MM.1S (cell line): Measurements from ENCODE around the gene GSC2.

Source experiments
- DNase-seq: peaks from one replicate; pipeline ENCODE4 v3.0.0-alpha.2; 2015
- H2AFZ ChIP-seq: fragments of 300-600 bp; sonication (generic); 2 replicates; pipeline ENCODE4 v1.6.0; 2016; ENCODE audit warnings: antibody characterized with exemption, low read length
- H3F3A ChIP-seq: fragments of 300-600 bp; sonication (generic); 2 replicates; pipeline ENCODE4 v1.6.1; 2016; ENCODE audit warnings: mild to moderate bottlenecking, antibody characterized with exemption, low read length, moderate library complexity, mixed read lengths; ENCODE audit not compliant: insufficient read depth
- H3K27ac ChIP-seq: fragments of 300-600 bp; sonication (generic); 2 replicates; pipeline ENCODE4 v1.5.1; 2016; ENCODE audit warnings: mild to moderate bottlenecking, low read length
- H3K27me3 ChIP-seq: fragments of 300-600 bp; sonication (generic); replicated peaks from 2 replicates; pipeline ENCODE4 v1.6.0; 2016; ENCODE audit warnings: low read length; ENCODE audit not compliant: insufficient read depth
- H3K36me3 ChIP-seq: fragments of 300-600 bp; sonication (generic); replicated peaks from 2 replicates; pipeline ENCODE4 v1.6.1; 2016; ENCODE audit warnings: mild to moderate bottlenecking, low read length, mixed read lengths; ENCODE audit not compliant: insufficient read depth
- H3K4me1 ChIP-seq: fragments of 300-600 bp; sonication (generic); 2 replicates; pipeline ENCODE4 v1.6.1; 2016; ENCODE audit warnings: low read length, mixed read lengths
- H3K4me2 ChIP-seq: fragments of 300-600 bp; sonication (generic); 2 replicates; pipeline ENCODE4 v1.6.0; 2016; ENCODE audit warnings: low read depth, low read length
- H3K4me3 ChIP-seq: fragments of 300-600 bp; sonication (generic); 2 replicates; pipeline ENCODE4 v1.5.1; 2016; ENCODE audit warnings: low read length, mixed read lengths
- H3K79me2 ChIP-seq: fragments of 300-600 bp; sonication (generic); 2 replicates; pipeline ENCODE4 v1.6.1; 2016; ENCODE audit warnings: mixed run types, low read length, mixed read lengths
- H3K9ac ChIP-seq: fragments of 300-600 bp; sonication (generic); 2 replicates; pipeline ENCODE4 v1.6.1; 2016; ENCODE audit warnings: low read length, mixed read lengths
- H3K9me2 ChIP-seq: fragments of 300-600 bp; sonication (generic); replicated peaks from 2 replicates; pipeline ENCODE4 v1.6.1; 2016; ENCODE audit warnings: mild to moderate bottlenecking, low read length, mixed read lengths; ENCODE audit not compliant: insufficient read depth
- H3K9me3 ChIP-seq: fragments of 300-600 bp; sonication (generic); replicated peaks from 2 replicates; pipeline ENCODE4 v1.6.1; 2016; ENCODE audit warnings: mild to moderate bottlenecking, low read length, mixed read lengths; ENCODE audit not compliant: insufficient read depth
- H4K20me1 ChIP-seq: fragments of 300-600 bp; sonication (generic); 2 replicates; pipeline ENCODE4 v1.6.1; 2016; ENCODE audit warnings: mild to moderate bottlenecking, low read length, moderate library complexity, mixed read lengths; ENCODE audit not compliant: insufficient read depth
- CTCF ChIP-seq: fragments of 300-600 bp; sonication (generic); IDR thresholded peaks from 2 replicates; pipeline ENCODE4 v1.5.1; 2016; ENCODE audit warnings: antibody characterized with exemption, low read length, mixed read lengths
- EZH2 ChIP-seq: fragments of 300-600 bp; sonication (generic); optimal IDR thresholded peaks from 2 replicates; pipeline ENCODE3; 2017; ENCODE audit warnings: low read depth, mild to moderate bottlenecking, antibody characterized with exemption, low read length, mixed read lengths
- EZH2phosphoT487 ChIP-seq: fragments of 300-600 bp; sonication (generic); IDR thresholded peaks from 2 replicates; pipeline ENCODE4 v1.6.1; 2018; ENCODE audit warnings: antibody characterized with exemption, low read length

Gene GSC2

GRCh38 chr22:19128946-19129727 is 21.0 kb downstream of the GSC2 start:
- no peak overlapping the region for H2AFZ ChIP-seq
- H3K9me3 ChIP-seq: no peaks in the 10 kb centered on the region
- H3K9me2 ChIP-seq: no peaks in the 10 kb centered on the region
- no peaks in the 10 kb centered on the region for H3K36me3 ChIP-seq
- H3K9ac ChIP-seq: no peak overlapping the region
- TF ChIP-seq CTCF (no peak), EZH2phosphoT487 (no peak), EZH2 (no peak)
- no peaks in the 10 kb centered on the region for H3F3A ChIP-seq
- no peak overlapping the region for H3K4me2 ChIP-seq
- H4K20me1 ChIP-seq: no peaks in the 10 kb centered on the region
- no peaks in the 10 kb centered on the region for H3K4me1 ChIP-seq
- H3K4me3 ChIP-seq: no peak overlapping the region
- DNase-seq: no peak
- H3K27me3 ChIP-seq: peaks cover 9% of the 10 kb centered on the region; the same call in 1 of the 2 replicates
- H3K27ac ChIP-seq: no peak overlapping the region
- H3K79me2 ChIP-seq: no peaks in the 10 kb centered on the region

- DNase-seq: no peak
- peaks cover under 1% of the 10 kb centered on the region; the same call in 1 of the 2 replicates for H3K4me1 ChIP-seq
- H3K9me2 ChIP-seq: no peaks in the 10 kb centered on the region
Measured at GRCh38 chr22:19128009-19128401, 22.1 kb downstream of the GSC2 start.

GRCh38 chr22:19127329-19128008 is 22.6 kb downstream of the GSC2 start:
- Histone ChIP-seq H3K4me3 (no peak overlapping the region), H3K9me2 (no peaks in the 10 kb centered on the region), H3K79me2 (no peaks in the 10 kb centered on the region), H3F3A (no peaks in the 10 kb centered on the region), H3K27me3 (peaks cover 9% of the 10 kb centered on the region; the same call in 1 of the 2 replicates), H3K9me3 (no peaks in the 10 kb centered on the region), H4K20me1 (no peaks in the 10 kb centered on the region), H3K36me3 (no peaks in the 10 kb centered on the region), H3K9ac (no peak overlapping the region), H2AFZ (no peak overlapping the region), H3K27ac (no peak overlapping the region), H3K4me2 (no peak overlapping the region), H3K4me1 (peaks cover 3% of the 10 kb centered on the region; the same call in 1 of the 2 replicates)
- DNase-seq: no peak
- TF ChIP-seq EZH2 (no peak), EZH2phosphoT487 (no peak), CTCF (no peak)

More at GRCh38 chr22:19128009-19128401, 22.1 kb downstream of the GSC2 start:
- TF ChIP-seq CTCF (no peak), EZH2phosphoT487 (no peak), EZH2 (no peak)
- peaks cover 9% of the 10 kb centered on the region; the same call in 1 of the 2 replicates for H3K27me3 ChIP-seq
- H2AFZ ChIP-seq: no peak overlapping the region
- no peaks in the 10 kb centered on the region for H3K36me3 ChIP-seq
- no peak overlapping the region for H3K27ac ChIP-seq
- H4K20me1 ChIP-seq: no peaks in the 10 kb centered on the region
- no peaks in the 10 kb centered on the region for H3F3A ChIP-seq
- no peaks in the 10 kb centered on the region for H3K9me3 ChIP-seq
- no peaks in the 10 kb centered on the region for H3K79me2 ChIP-seq
- no peak overlapping the region for H3K4me3 ChIP-seq
- no peak overlapping the region for H3K4me2 ChIP-seq
- H3K9ac ChIP-seq: no peak overlapping the region
